ENCODE data around the gene DDC. TPM values are rescaled to one million over a fixed set of nuclear protein-coding genes. Genes with fewer than 3 reads are reported as not detected.

The DDC gene
- total RNA-seq, 2 donors from 2014 or later = 0.85 TPM; not detected in 1

GRCh38 chr7:50598460-50599343 is 33.5 kb upstream of the DDC start:
- no peak for TF ChIP-seq CTCF (IDR thresholded peaks at IDR 0.05)
- Histone ChIP-seq H3K27ac (no peak overlapping the region), H3K4me3 (no peak overlapping the region), H3K36me3 (peaks cover 11% of the 10 kb centered on the region), H3K27me3 (replicated peaks; ENCODE audit: insufficient read depth) (no peaks in the 10 kb centered on the region), H3K4me1 (ENCODE audit: control insufficient read depth in 1 of 2, low read depth in 2 of 2) (no peaks in the 10 kb centered on the region), H3K9me3 (no peaks in the 10 kb centered on the region)
- ATAC-seq (ENCODE audit: insufficient number of reproducible peaks, low FRiP score, low read depth) (no peak), DNase-seq (ENCODE audit: low spot score) (no peak)

- Histone ChIP-seq H3K4me1 (ENCODE audit: control insufficient read depth in 1 of 2, low read depth in 2 of 2) (no peaks in the 10 kb centered on the region), H3K27ac (no peak overlapping the region), H3K9me3 (no peaks in the 10 kb centered on the region), H3K27me3 (replicated peaks; ENCODE audit: insufficient read depth) (no peaks in the 10 kb centered on the region), H3K4me3 (no peak overlapping the region), H3K36me3 (peaks cover 13% of the 10 kb centered on the region)
- ATAC-seq (ENCODE audit: insufficient number of reproducible peaks, low FRiP score, low read depth) = no peak
- DNase-seq (ENCODE audit: low spot score) = no peak
- no peak for TF ChIP-seq CTCF (IDR thresholded peaks at IDR 0.05)
Observed at GRCh38 chr7:50596484-50596883, 31.3 kb upstream of the DDC start.

GRCh38 chr7:50595491-50596102 is 30.4 kb upstream of the DDC start:
- Histone ChIP-seq H3K9me3 (no peaks in the 10 kb centered on the region), H3K4me1 (ENCODE audit: control insufficient read depth in 1 of 2, low read depth in 2 of 2) (no peaks in the 10 kb centered on the region), H3K4me3 (no peak overlapping the region), H3K27ac (no peak overlapping the region), H3K27me3 (replicated peaks; ENCODE audit: insufficient read depth) (no peaks in the 10 kb centered on the region), H3K36me3 (peaks cover 13% of the 10 kb centered on the region)
- DNase-seq (ENCODE audit: low spot score) (no peak), ATAC-seq (ENCODE audit: insufficient number of reproducible peaks, low FRiP score, low read depth) (no peak)
- TF ChIP-seq CTCF (IDR thresholded peaks at IDR 0.05) = peak; percentile 54

- no peaks in the 10 kb centered on the region for H3K4me1 ChIP-seq (ENCODE audit: control insufficient read depth in 1 of 2, low read depth in 2 of 2)
- no peak overlapping the region for H3K27ac ChIP-seq
- H3K9me3 ChIP-seq = no peaks in the 10 kb centered on the region
- DNase-seq (ENCODE audit: low spot score) = no peak
- peaks cover 13% of the 10 kb centered on the region for H3K36me3 ChIP-seq
- H3K4me3 ChIP-seq = no peak overlapping the region
- ATAC-seq (ENCODE audit: insufficient number of reproducible peaks, low FRiP score, low read depth) = no peak
- no peak for TF ChIP-seq CTCF (IDR thresholded peaks at IDR 0.05)
- no peaks in the 10 kb centered on the region for H3K27me3 ChIP-seq (replicated peaks; ENCODE audit: insufficient read depth)
Observed at GRCh38 chr7:50594734-50595485, 29.7 kb upstream of the DDC start.

- Histone ChIP-seq H3K27me3 (replicated peaks; ENCODE audit: insufficient read depth) (no peaks in the 10 kb centered on the region), H3K4me3 (no peak overlapping the region), H3K27ac (no peak overlapping the region), H3K36me3 (peaks cover 13% of the 10 kb centered on the region), H3K9me3 (no peaks in the 10 kb centered on the region), H3K4me1 (ENCODE audit: control insufficient read depth in 1 of 2, low read depth in 2 of 2) (no peaks in the 10 kb centered on the region)
- DNase-seq (ENCODE audit: low spot score) (no peak), ATAC-seq (ENCODE audit: insufficient number of reproducible peaks, low FRiP score, low read depth) (no peak)
- no peak for TF ChIP-seq CTCF (IDR thresholded peaks at IDR 0.05)
Observed at GRCh38 chr7:50594136-50594535, 28.9 kb upstream of the DDC start.

All from thoracic aorta (tissue), 2 donors.